Motor neuron (in vitro differentiated cells): ENCODE measurements around the gene SSBP3. TPM values are rescaled to one million over a fixed set of nuclear protein-coding genes. Genes with fewer than 3 reads are reported as not detected.
"Not testable (repeated sequence)": the region's sequence is repeated elsewhere in the genome, so short reads cannot be mapped to it uniquely, and the experiment has no call there.

Experiments
- ATAC-seq, 8 experiments: fragments of 200-7000 bp; cut with Tn5 transposase; replicated peaks in 6 of 8; 2 replicates each; pipeline ENCODE4 v1.8.0; 2021; ENCODE audit warnings: mild to moderate bottlenecking in 8 of 8, moderate library complexity in 8 of 8
- H3K27ac ChIP-seq, 2 donors: fragments of 250-450 bp; sonication (Bioruptor Pico); 2 replicates each; pipeline ENCODE4 v1.9.0; 2021; ENCODE audit warnings: antibody characterized with exemption in 2 of 2, mild to moderate bottlenecking in 2 of 2, moderate library complexity in 1 of 2
- H3K4me1 ChIP-seq, 2 donors: fragments of 250-450 bp; sonication (Bioruptor Pico); replicated peaks in 1 of 2; 2 replicates each; pipeline ENCODE4 v1.6.1; 2021; ENCODE audit warnings: antibody characterized with exemption in 2 of 2, mild to moderate bottlenecking in 2 of 2, moderate library complexity in 1 of 2
- H3K4me3 ChIP-seq, 5 donors: fragments of 250-450 bp; sonication (Bioruptor Pico); 2 replicates each; pipeline ENCODE4 v1.9.0; 2021; ENCODE audit warnings: antibody characterized with exemption in 5 of 5, mild to moderate bottlenecking in 5 of 5, moderate library complexity in 4 of 5
- WGBS, 10 experiments: fragments of 450-650 bp; shearing (Covaris generic); methylation state at CpG; one replicate each; pipeline ENCODE4 v1.0.0; 2022; 5-methylcytosine and 5-hydroxymethylcytosine counted together
- in situ Hi-C, 9 experiments: fragments of 400-800 bp; cut with MboI; loops; one replicate each; pipeline ENCODE4 v1.15.0; 2021; ENCODE audit warnings: low sequenced_read_pairs in 9 of 9, low pct_unique_long_range_greater_than_20kb in 2 of 9; ENCODE audit not compliant: unreplicated experiment in 9 of 9
- total RNA-seq, 8 experiments: library from RNA; unstranded; fragments of 300-600 nt; gene quantifications; 2 replicates each; pipeline versions ENCODE4 v1.2.3 to v1.2.4, GENCODE V29; 2022

The SSBP3 gene
- total RNA-seq, 8 experiments from 2014 or later, result 11.3 to 183 (median 60.4) TPM

DNA sequence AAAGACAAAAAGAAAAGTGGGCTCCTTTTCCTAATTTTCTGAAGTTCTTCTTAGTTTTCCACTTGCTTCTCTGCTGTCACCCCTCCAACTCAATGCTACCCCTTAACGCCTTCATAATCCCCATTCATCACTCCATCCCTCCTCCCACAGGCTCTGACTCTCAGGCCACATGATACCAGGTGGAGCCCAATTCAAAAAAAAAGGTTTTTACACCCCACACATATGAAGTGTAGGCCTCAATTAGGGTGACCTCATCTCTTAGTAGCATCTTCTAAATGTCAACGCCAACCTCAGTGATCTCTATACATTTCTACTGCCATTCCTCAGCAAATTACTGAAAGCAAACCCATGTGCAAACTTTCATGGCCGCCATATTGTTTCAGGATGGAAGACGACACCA, 6.4 kb downstream of the SSBP3 start:
- 65 to 100% (median 97%) methylated on average over 1 to 4 of the region's 4 CpGs; no CpG with 5 or more reads in 3 of the 10 experiments for WGBS, 10 experiments
- no peak overlapping the region for H3K27ac ChIP-seq
- peaks cover 39 to 43% of the 10 kb centered on the region in 2 donors for H3K4me1 ChIP-seq
- H3K4me3 ChIP-seq, result no peak overlapping the region
- ATAC-seq, result no peak
- in situ Hi-C loops, result loop anchor here in 1 of 9 experiments (10.0 kb wide), 2 partner anchors 85 to 125 kb away; no protein-coding TSS in a partner anchor

DNA sequence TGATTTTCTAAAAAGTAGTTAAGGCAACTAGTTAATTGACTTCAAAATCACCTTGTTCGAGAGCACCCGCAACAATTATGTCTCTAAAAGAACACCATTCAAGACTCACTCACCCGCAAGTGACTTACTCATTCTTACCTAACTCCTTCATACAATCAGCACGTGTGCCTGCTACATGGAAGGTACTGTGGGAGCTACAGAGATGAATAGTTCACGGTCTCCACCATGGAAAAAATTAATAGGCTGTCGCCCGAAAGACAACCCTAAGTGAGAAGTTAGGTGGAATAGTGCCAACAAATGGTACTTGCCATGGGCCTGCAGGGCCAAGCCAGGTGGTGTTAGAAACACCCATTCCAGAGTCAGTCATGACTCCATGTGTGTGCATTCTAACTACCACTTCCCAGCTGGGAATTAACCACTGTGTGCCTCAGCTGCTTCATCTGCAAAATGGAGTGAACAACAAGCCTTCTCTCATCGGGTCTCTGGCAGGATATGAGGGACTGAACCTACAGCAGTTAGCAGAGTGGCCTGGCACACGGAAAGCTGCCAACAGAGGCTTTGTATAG, 7.1 kb downstream of the SSBP3 start:
- no peak for ATAC-seq
- H3K27ac ChIP-seq, result no peak overlapping the region
- H3K4me1 ChIP-seq, result peaks cover 39 to 42% of the 10 kb centered on the region in 2 donors
- 60 to 100% (median 87%) methylated on average over 1 to 9 of the region's 9 CpGs for WGBS, 10 experiments
- in situ Hi-C loops, result no loop called here
- H3K4me3 ChIP-seq, result no peak overlapping the region

DNA sequence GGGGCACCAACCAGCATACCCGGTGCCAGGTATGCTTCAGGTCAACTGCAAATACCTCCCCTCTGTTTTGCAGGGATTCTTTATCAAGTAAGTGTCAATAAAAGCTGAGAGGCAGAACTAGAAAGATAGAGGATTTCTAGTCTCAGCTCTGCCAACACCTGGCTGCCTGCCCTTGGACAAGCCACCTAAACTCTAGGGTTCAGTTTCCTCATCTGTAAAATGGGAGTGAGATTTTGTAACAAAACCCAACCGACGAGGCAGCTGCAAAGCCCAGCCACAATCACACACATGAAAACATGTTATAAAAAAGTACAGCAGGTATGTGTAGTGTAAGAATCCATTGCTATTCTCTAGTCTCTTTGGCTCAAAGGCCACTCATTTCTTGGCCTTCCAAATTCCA, 8.2 kb downstream of the SSBP3 start:
- no peak for ATAC-seq
- Histone ChIP-seq H3K4me3 (no peak overlapping the region), H3K27ac (no peak overlapping the region), H3K4me1 (peaks cover 32 to 37% of the 10 kb centered on the region in 2 donors)
- WGBS, 10 experiments, result 68 to 100% (median 93%) methylated on average over 2 to 3 of the region's 3 CpGs; no CpG with 5 or more reads in 3 of the 10 experiments
- in situ Hi-C loops, result no loop called here

DNA sequence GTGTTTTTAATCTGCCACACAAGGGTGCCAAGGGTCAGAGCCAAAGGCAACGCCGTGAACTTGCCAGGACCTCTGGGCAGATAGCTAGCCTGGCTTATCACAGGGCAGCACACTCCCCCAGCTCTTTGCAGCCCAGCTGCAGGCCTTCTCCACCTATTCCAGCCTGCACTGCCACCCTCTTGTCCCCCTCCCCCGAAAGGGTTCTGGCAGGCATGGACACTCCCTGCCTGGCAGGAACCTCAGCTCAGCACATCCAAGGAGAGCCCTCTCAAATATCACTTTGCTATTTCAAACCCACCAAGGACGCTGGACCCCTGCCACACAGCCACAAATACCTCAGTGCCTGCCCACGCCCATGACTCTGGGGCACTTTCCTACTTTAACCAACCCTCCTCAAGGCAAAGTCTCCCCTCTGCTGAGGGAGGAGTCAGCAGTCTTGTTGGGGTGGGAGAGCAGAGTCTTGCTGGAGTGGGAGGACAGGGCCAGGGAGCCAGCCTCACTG, 9.1 kb downstream of the SSBP3 start:
- H3K27ac ChIP-seq, result no peak overlapping the region
- no peak overlapping the region for H3K4me3 ChIP-seq
- peaks cover 24 to 33% of the 10 kb centered on the region in 2 donors for H3K4me1 ChIP-seq
- in situ Hi-C loops, result no loop called here
- peak in 6 of 8 experiments; percentile 26 to 62 (median 36) for ATAC-seq
- 40 to 90% (median 80%) methylated on average over 1 to 3 of the region's 5 CpGs; no CpG with 5 or more reads in 4 of the 10 experiments for WGBS, 10 experiments

DNA sequence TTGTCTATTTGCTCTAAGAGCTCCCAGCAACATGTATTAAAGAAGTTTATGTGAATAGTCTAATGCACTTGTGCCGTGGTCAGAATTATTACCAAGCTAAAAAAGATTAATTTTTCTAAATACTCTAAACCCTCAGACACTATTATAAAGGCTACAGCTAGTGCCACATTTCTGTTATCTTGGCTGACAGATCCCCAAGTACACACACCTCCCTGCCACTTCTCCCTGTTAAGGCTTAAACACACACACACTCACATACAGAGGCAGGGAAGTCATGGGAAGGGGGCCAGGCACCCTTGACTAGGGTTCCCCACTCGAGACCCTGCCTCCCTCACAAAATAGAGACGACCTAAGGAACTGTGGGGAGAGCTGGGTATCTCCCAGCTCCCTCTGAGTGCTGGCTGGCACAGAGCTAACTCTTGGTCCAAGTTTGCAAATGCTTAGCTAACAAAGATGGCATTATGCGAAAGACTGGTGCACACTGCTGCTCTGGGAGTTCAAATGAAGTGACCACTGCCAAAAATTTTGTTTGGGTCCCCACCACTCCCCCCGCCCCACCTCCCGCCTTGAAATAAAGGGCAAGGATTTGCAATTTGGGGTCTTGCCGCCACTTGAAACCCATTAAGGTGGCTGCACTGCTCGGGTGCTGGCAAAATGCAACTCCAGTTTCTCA, 9.8 kb downstream of the SSBP3 start:
- Histone ChIP-seq H3K27ac (no peak overlapping the region), H3K4me1 (peaks cover 24 to 33% of the 10 kb centered on the region in 2 donors), H3K4me3 (no peak overlapping the region)
- in situ Hi-C loops, result no loop called here
- WGBS, 10 experiments, result 50 to 100% (median 83%) methylated on average over 1 to 7 of the region's 8 CpGs; no CpG with 5 or more reads in 2 of the 10 experiments
- ATAC-seq, result peak in 2 of 8 experiments; percentile 39 to 47

DNA sequence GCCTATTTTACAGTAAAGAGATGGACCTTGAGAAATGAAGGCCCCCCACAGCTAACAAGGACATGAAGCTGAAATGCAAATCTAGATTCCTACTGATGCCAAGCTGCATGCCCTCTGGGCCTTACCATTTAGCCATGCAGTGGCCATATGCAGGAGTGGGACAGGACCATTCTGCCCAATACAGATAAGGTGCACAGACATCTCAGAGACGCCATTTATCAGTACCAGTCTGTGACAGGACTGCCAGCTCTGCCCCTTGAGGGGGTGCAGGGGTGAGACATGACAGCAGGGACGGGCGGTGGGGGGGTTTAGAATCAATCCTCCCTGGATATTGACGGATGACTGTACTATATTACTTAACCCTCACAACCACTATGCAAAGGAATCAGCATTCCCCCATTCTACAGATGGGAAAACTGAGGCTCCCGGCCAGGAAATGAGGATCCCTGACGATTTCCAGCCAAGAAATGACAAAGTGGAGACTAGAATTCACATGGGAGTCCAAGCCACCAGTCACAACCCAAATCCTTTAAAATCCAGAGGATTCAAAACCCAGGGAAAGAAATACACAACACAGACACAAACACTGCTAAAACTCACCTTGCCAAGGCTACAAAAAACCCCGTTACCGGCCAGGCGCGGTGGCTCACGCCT, 10.8 kb downstream of the SSBP3 start:
- peaks cover 18 to 26% of the 10 kb centered on the region in 2 donors for H3K4me1 ChIP-seq
- 94 to 100% (median 98%) methylated on average over 1 to 7 of the region's 11 CpGs; no CpG with 5 or more reads in 6 of the 10 experiments for WGBS, 10 experiments
- H3K27ac ChIP-seq, result no peak overlapping the region
- peak in 1 of 8 experiments; percentile 31 for ATAC-seq
- in situ Hi-C loops, result no loop called here
- H3K4me3 ChIP-seq, result no peak overlapping the region

DNA sequence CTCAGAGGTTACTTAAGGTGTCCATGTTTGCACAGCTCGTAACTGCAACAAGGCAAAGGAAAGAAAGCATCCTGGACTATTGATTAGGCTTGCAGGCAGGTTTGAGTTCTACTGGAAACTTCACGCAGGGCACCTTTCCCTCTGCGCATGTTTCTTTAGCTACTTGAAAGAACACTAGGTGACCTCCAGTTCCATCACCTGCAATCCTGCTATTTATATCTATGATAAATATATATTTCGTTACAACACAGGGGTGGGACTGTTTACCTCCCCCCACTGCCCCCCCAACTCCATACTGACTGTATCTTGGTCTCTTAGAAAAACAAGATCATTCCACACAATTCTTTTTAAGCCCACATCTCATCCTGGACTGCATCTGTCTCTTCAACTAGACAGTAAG, 12.1 kb downstream of the SSBP3 start:
- ATAC-seq, result no peak
- Histone ChIP-seq H3K4me3 (no peak overlapping the region), H3K27ac (no peak overlapping the region), H3K4me1 (peaks cover 14 to 21% of the 10 kb centered on the region in 2 donors)
- in situ Hi-C loops, result no loop called here
- 63 to 100% (median 100%) methylated on average over 1 to 4 of the region's 4 CpGs; no CpG with 5 or more reads in 1 of the 10 experiments for WGBS, 10 experiments

DNA sequence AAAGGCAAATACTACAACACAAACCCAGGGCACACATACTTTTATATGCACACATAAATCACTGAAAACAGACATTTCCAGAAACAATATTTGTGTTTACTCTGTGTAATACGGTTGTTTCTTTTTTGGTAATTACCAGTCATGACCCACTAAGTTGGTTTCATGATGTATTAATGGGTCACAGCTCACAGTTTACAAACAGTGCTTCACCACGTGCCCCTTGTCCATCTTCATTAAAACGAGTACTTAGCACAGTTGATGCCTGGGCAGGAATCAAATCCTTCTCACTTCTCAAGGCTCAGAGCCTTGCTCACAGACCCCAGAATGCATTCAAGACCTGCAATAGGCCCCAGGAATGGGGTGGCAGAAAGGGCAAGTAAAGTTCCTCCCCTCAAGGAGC, 13.8 kb downstream of the SSBP3 start:
- 47 to 85% (median 65%) methylated on average over 2 to 3 of the region's 3 CpGs; no CpG with 5 or more reads in 2 of the 10 experiments for WGBS, 10 experiments
- no peak overlapping the region for H3K4me3 ChIP-seq
- H3K27ac ChIP-seq, result no peak overlapping the region
- ATAC-seq, result no peak
- H3K4me1 ChIP-seq, result peaks cover 11 to 25% of the 10 kb centered on the region in 2 donors
- in situ Hi-C loops, result no loop called here

DNA sequence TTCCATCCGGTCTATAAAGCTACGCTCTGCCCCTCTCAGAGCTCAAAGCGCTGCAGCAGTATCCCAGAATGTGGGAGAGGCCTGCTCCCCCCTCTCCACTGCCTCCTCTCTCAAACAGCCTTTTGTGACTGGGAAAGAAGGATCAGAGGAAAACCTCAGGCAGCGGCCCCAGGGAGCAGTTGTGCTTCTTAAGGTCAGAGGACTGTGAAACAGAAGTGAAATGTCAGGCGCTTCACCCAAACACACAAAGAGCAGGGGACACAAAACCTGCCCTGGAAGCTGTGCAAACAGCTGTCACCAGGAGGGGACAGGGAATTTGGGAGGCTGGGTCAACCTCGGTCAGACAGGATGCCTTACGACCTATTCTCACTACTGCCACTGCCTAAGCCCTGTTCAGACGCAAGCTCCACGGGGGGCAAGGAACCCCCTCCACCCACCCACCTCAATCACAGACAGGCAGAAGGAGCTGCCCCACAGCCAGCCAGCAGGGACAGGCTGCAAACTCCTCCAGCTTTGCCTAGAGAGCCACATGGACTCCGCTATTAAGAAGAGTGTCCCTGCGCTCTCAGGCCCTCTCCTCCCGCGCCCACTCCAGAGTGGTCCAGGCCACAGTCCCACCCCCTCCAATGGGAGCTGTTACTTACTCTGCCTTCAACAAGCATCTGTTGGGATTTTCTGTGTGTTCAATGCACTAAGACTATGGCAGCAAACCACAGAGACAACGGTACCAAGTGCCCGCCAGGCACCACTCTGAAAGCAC, 14.6 kb downstream of the SSBP3 start:
- peak overlapping the region; percentile 9 to 42 for H3K27ac ChIP-seq
- in situ Hi-C loops, result no loop called here
- peak in 5 of 8 experiments; percentile 38 to 53 (median 47) for ATAC-seq
- WGBS, 10 experiments, result 20 to 86% (median 67%) methylated on average over 1 to 10 of the region's 15 CpGs; no CpG with 5 or more reads in 3 of the 10 experiments
- peaks cover 11 to 30% of the 10 kb centered on the region in 2 donors for H3K4me1 ChIP-seq
- no peak overlapping the region for H3K4me3 ChIP-seq

DNA sequence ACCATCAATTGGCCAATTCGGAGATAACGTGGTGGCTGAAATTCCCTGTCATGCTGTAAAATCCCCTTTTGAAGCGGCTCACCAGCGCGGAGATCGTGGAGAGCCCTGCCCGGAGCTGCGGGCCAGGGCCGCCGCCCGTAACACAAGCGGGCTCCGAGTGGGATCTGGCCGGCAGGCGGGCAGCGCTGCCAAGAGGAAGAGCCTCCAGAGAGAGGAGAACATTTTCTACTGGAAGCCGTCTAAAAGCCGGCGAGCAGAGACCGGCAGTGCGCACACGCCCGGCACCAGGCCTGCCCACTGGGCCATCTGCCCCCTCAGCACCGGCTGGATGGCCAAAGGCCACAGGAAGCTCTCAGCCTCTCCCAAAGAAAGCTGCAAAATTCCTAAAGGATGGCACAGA, 15.5 kb downstream of the SSBP3 start:
- no peak overlapping the region for H3K4me3 ChIP-seq
- no peak overlapping the region for H3K27ac ChIP-seq
- H3K4me1 ChIP-seq, result peaks cover 11 to 30% of the 10 kb centered on the region in 2 donors
- in situ Hi-C loops, result no loop called here
- ATAC-seq, result peak in 1 of 8 experiments; percentile 33
- WGBS, 10 experiments, result 80 to 100% (median 98%) methylated on average over 2 to 13 of the region's 24 CpGs; no CpG with 5 or more reads in 5 of the 10 experiments

DNA sequence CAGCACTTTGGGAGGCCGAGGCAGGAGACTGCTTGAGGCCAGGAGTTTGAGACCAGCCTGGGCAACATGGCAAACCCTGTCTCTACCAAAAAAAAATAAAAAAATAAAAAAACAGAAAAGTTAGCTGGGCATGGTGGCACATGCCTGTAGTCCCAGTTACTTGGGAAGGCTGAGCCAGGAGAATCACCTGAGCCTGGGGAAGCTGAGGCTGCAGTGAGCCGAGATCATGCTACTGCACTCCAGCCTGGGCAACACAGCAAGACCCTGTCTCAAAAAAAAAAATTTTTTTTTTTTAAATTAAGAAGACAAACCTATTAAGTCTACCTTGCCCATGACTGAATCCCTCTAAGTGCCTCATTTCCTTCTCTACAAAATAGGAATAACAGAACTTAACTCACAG, 16.6 kb downstream of the SSBP3 start:
- H3K4me1 ChIP-seq, result peaks cover 11 to 30% of the 10 kb centered on the region in 2 donors
- in situ Hi-C loops, H3K4me3 ChIP-seq, H3K27ac ChIP-seq, ATAC-seq: not testable (repeated sequence)
- WGBS, 10 experiments, result 96 to 100% (median 100%) methylated on average over 1 to 2 of the region's 2 CpGs; no CpG with 5 or more reads in 3 of the 10 experiments

DNA sequence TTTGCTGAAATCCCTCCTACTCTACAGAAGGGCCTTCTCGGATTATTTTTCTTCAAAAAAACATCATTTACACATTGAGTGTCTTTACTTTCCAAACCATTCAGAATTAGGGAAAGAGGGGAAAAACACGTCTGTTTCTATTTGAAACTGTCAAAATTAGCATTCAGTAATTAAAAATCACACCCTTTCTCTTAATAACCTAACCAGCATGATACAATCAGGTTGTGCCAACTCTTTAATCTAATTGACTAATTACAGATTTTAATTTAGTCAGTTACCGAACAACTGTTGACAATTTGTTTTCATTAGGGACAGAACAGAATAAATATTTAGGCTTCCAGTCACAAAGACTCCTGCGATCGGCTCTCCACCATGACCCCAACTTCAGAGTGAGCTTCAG, 18.8 kb downstream of the SSBP3 start:
- Histone ChIP-seq H3K4me3 (no peak overlapping the region), H3K27ac (no peak overlapping the region), H3K4me1 (peaks cover 11 to 26% of the 10 kb centered on the region in 2 donors)
- in situ Hi-C loops, result no loop called here
- no peak for ATAC-seq
- WGBS, 10 experiments, result 39 to 100% (median 90%) methylated on average over 1 to 5 of the region's 5 CpGs; no CpG with 5 or more reads in 1 of the 10 experiments
